GM18909 (cell line): ENCODE data around the gene CALML5.

Experiments used
- ATAC-seq: cut with Tn5 transposase; IDR thresholded peaks from one replicate; pipeline ENCODE4 v1.9.1; 2021; ENCODE audit warnings: mild to moderate bottlenecking; ENCODE audit not compliant: unreplicated experiment, poor library complexity

The CALML5 gene, protein sequence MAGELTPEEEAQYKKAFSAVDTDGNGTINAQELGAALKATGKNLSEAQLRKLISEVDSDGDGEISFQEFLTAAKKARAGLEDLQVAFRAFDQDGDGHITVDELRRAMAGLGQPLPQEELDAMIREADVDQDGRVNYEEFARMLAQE

DNA sequence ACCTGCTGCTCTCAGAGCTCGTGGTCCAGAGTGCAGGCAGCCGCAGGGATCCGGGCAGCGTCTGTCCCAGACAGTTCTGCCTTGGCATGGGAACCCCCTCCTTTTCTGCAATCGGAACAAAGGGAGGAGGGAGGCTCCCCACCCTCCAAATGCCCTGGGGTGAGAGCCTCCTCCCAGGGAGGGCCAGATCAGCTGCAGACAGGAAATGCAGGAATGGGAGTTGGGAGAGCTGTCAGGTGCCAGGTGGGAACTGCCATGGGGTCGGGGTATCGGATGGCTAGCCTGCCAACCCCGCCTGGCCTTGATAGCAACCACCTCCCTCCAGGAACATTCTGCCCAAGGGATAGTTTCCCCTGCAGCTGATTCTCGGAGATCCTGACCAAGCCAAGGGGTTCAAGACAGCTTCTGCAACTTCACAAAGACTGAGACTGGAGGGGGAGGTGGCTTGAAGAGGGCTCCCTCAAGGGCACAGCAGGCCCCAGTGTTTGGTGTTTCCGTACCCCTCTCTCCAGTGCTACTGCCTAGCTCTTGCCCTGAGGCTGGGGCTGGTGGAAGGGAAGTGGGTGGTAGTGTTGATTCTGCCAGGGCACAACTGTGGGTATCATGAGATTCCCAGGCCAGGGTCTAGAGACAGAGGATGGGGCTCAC, at the start of gene CALML5:
TSS of gene CALML5 (minus strand) at position 78 of the 648 bp plus-strand sequence. CDS start 132 bp downstream, outside the sequence.
- ATAC-seq = no peak

DNA sequence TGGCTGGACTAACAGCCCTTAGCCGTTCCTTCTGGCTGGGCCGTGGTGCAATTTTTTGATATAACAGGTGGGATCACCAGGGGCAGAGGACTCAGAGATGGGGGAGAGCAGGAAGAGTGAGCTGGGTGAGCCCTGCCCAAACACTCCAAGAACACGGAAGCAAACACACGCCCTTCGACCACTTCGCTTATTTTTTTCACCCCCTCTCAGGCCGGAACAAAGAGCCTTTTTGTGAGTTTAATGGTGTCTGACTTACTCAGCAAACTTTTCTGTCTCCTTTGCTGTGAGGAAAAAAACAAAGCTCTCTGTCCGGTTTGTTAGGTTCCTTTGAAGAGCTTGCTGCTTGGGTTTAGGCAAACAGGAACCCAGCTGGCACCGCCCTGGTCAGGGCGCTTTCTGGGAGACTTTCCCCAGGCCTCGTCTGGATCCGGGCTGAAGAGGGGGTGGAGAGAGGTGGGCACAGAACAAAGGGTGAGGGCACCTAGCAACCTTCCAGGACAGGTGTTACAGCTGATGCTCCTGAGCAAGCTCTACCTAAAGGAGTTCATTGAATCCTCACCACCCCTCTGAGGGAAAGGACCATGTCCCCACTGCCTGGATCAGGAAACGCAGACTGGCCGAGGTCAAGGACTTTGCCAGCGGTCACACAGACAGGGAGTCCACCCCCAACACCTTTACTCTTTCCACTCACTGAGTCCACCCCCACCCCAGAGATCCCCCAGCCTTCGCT, 48.7 kb upstream of the CALML5 start:
- ATAC-seq = no peak

DNA sequence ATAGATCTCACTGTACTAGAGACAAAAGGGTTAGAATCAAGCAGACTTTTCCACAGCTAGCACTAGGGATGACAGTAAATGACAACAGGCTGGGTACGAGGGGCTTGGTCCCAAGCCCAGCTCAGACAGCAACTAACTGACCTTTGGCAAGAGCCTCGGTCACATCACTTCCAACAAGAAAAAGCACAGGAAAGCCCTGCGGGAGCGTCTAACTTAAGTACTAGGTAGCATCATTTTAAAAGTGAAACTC, 48.2 kb upstream of the CALML5 start:
- no peak for ATAC-seq

DNA sequence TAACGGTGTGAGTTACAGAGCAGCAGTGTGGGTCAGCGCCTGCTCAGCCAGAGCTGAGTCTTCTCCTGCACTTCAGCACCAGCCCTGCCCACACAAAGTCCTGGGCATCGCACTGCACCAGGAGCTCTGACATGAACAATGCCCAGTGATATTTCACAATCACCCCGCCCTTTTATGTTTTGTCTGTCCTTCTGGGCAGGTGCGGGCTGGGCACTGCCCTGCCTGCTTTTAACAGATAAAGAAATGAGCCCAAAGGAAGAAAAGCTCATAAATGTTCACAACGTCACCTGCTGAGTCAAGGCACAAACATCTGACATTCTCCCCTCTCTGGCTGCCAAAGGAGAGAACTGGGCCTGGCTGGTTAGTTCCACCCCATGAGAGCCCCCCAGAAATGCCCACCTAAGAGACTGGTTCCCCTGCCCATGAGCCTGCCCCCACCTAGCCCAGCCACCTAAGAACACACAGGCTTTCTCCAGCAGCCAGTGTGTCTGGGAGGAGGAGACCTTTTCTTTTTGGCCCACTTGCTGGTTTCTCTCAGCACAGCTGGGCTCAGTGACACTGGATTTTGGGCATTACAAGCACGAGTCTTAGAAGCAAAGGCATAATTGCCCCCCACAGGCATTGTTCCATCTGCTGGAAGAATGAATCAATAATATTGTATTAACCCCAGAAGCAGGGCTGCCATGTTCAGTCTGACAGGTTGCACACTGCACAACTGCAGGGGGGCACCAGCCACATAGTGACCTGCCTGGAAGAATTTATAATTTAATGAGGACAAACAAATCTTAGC, 47.7 kb upstream of the CALML5 start:
- no peak for ATAC-seq

DNA sequence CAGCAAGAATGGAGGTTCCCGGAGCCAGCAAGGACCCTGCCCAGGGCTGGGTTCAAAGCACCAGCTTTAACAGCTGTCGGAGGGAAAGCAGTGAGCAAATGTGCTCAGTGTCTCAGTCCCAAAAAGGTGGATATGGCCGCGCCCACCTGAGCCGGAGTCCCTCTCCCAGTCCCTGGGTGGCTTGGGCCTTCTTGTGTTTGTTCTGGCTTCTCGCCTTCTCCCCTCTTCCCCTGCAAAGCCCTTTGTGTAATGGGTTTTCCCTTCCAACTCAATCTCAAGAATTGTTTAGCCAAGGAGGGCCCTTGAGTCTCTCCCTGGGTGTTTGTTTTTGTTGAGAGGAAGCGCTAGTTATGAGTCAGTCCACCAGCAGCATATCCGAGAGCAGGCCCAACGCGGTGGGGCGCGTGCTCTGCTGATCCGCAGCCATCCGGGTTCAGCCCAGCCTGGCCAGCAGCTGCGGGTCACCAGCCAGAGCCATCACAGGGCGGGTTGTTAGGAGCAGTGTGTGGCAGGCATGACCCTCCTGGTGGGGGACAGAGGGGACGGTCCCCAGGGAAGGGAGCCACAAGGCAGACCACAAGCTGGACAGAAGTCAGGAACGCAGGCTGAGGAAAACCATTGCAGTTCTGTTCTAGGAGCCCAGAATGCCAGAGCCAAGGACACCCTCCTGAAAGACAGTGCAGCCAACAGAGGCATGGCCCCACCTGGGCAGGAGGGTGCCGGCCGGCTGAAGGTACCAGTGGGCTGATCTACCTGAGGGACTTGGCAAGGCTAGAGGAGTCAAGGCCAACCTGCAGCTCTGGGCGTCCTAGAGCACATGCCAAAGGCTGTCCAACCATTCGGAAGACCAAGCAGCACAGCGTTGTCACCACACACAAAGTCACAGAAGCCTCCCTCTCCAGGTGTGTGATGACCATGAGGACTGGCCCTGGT, 46.7 kb upstream of the CALML5 start:
- no peak for ATAC-seq

DNA sequence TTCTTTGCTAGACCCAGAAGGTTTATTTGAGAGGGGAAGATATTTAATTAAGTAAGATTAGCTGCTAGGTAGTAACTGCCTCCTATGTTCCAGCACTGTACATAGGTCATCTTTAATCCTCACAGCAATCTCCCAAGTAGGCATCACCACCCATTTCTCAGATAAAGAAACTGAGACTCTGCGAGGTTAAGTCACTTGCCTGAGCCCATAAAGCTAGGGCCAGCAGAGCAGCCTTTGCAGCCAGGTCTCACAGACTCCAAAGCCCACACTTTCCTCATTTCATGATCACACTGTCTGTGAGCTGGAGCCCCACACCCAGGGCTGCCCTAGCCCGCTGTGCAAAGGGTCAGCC, 46.0 kb upstream of the CALML5 start:
- ATAC-seq = no peak

DNA sequence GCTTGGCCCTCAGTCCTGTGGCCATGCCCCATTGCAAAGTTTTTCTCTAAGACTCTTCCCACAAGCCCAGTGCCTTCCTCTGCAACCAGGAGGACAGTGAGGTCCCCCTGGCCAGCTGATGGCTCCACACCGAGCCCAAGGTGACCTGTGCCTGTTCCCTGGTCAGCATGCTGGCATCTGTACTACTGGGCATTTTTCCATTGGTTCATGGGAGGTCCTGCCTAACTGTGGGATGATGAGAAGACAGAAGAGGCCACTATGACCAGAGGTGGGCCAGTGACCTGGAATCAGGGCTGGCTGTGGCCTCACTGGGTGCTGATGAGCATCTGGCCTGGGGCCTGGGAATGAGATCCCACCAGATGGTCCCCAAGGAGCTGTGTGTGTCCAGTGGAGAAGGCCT, 45.6 kb upstream of the CALML5 start:
- ATAC-seq = no peak

DNA sequence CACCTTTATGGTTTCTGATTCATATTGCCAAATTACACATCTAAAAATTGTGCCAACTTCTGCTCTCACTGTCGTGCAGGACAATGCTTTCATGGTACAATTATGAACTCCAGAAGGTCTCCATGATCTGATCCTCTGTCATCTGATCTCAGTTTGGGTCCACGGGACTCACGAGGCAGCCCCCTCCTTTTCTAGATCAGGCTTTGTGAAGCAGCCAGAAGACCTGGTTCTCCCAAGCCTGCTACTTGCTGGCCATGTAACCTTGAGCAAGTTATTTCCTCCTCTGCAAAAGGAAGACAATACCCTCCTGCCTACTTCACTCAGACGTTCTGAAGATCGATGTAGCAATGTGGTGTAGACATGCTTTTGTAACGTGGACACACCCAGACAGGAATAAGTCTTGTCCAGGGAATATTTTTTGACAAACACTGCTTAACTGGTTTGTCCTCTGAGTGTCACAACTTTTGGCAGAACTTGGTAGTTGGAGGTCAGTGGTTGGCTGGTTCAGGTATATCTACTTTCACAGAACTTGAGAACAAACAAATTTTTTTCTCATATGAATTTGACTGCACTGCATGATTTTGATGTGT, 44.9 kb upstream of the CALML5 start:
- ATAC-seq = no peak

DNA sequence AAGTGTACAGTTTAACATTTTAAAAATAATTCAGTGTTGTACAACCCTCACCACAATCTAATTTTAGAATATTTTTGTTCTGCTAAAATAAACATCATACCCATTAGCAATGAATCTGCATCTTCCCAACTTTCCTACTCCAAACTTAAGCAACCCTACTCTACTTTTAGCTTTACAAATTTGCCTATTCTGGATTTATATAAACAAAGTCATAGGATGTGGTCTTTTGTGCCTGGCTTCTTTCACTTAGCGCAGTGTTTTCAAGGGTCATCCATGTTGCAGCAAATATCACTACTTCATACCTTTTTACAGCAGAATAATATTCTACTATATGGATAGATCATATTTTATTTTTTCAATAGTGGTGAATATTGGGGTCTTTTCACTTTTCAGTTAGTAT, 44.3 kb upstream of the CALML5 start:
- ATAC-seq = no peak

DNA sequence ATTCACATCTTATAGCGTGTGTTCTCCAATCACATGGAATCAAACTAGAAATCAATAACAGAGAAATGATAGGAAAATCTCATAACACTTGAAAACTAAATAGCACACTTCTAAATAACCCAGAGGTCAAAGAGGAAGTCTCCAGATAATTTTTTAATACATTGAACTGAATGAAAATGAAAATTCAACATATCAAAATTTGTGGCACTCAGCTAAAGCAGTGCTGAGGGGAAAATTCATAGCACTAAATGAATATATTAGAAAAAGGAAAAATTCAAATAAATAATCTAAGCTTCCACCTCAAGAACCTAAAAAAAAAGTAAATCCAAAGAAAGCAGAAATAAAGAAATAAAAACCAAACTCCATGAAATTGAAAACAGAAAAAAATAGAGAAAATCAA, 42.7 kb upstream of the CALML5 start:
- no peak for ATAC-seq

DNA sequence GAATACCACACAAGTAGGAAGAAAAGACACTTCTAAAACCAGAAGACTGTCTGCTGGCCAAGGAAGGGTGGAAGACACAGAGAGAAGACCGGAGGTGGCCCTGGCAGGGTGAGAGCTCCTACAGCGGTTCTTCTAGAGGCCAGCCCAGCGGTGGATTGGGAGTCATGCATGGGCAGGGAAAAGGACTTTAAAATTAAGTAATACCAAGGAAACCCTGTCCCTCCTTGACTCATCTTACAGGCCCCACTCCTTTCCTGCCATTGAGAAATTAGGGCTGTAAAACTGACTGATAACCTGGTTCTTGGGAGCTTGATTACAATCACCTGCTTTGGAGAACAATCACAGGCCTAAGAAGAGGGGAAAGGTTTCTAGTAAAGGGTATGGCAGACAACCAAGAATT, 41.5 kb upstream of the CALML5 start:
- no peak for ATAC-seq

DNA sequence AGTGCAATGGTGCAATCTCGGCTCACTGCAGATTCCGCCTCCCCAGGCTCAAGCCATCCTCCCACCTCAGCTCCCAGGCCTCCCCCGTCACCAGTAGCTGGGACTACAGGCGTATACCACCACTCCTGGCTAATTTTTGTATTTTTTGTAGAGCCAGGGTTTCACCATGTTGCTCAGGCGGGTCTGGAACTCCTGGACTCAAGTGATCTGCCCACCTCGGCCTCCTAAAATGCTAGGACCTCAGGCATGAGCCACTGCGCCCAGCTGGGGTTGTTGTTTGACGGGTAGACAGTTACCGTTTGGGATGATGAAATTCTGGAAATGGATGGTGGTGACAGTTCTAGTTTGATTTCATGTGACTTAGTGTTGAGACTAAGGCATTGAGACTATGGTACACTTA, 40.7 kb upstream of the CALML5 start:
- no peak for ATAC-seq

DNA sequence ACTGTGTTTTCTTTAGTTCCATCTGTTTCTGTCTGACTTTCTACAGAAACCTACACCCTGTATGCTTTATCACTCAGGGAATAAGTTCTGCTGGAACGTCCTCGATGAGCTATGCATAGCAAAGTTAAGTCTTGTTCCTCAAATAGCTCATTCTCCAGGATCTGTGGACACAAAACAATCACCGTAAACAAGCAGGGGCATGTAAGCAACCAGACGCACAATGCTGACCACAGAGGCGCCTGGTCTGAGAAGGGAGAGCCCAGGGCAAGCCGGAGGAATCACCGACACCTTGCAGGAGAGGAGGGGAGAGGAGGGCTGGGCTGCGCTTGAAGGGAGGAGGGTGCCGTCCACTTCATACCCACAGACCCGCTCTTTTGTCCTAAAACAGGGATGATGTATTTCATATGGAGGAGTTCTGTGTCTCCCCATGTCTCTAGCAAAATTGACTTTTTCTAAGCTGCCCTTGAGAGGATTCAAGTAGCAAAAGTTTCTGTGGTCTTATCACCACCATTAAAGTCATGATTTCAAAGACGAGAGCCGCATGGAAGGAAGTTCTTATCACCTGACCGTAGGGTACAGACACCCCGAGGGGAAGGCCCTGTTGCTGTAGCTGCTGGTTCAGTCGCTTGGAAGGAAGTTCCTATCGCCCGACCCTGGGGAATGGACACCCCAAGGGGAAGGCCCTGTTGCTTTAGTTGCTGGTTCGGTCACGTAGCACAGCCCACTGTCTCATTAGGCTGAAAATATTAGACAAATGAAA, 39.7 kb upstream of the CALML5 start:
- ATAC-seq = no peak

DNA sequence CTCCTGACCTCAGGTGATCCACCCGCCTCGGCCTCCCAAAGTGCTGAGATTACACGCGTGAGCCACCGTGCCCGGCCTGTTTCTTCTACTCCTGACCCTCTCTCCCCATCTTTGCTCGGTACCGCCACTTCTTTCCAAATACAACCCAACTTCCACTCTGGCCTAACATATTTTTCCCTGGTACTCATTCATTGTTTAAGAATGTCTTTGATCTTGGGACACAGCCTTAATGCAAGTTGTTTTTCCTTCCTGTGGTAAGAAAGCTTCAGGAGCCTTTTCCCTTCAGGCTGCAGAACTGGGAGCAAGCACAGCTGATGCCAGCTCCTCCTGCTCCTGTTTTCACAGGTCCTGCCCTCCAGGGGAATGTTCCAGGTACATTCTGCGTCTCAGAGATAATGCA, 39.1 kb upstream of the CALML5 start:
- no peak for ATAC-seq

DNA sequence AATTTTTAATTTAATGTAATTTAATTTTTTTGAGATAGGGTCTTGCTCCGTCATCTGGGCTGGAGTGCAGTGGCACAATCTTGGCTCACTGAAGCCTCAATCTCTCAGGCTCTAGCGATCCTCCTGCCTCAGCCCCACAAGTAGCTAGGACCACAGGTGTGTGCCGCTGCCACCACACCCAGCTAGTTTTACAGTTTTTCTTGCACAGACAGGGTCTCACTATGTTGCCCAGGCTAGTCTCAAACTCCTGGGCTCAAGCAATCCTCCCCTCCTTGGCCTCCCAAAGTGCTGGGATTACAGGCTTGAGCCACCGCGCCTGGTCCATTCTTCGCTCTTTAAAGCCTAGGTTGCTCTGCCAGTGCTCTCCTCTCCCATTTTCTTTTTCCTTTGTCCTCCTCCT, 38.3 kb upstream of the CALML5 start:
- ATAC-seq = no peak

DNA sequence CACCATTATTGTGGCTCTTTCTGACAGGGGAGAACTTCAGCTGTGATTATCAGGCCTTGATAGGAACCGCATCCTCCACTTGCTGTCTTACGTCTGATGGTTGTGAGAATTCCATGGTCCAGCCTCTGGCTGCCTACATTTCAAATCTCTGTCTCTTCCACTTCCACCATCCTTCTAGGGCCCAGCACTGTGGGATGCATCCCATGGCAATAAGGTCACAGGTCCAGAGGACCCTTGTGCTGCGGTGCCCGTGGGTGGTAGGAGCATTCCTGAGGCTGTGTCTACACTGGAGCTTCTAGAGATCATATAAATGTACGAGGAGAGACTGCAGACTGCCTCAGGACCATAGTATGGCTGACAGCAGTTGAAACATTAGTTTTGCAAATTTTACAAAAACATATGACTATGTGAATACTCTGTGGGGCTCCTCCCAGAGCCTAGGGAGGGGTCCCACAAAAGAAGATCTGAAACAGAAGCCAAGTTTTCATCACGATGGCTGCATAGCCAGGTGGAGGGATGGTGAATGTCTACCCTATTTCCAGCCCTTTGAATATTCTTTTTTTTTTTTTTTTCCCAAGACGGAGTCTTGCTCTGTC, 37.2 kb upstream of the CALML5 start:
- no peak for ATAC-seq

DNA sequence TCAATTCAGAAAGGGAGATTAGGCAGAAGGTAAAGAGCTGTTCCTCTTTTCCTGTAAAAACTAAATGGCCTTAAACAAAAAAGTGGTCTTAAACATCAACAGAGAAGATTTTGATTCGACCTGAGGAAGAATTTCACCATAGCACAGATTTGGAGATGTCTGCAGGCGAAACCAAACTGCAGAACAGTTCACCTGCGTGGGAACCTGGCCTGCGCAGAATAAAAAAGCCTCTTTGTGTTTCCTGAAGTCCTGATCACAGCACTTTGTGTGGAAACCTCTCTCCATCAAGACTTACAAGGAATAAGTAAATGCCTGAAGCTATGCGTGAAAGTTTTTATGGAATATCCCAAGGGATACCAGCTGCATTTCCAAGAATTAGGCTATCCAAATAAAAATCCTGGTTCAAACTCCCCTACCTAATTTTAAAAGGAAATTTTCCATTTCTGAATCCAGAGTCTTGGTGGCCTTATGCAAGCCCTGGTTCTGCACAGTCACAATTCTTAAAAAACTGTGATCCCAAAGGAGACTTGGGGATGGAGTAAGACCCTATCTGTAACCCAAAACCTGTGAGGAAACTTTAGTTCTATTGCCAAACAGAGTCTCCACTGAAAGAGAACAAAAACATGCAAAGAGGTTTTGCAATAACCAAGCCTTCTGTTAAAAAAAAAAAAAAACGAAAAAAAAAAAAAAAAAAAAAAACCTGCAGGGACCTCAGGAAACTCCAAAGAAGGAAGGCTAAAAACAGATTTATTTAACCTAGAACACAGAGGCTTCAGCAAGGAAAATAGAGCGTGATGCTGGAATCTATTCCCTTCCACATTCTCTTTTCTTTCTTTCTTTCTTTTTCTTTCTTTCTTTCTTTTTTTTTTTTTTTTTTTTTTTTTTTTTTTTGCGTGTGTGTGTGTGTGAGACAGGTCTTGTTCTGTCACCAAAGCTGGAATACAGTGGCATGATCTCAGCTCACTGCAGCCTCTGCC, 35.8 kb upstream of the CALML5 start:
- ATAC-seq = no peak
